HG03460 (cell line): Measurements from ENCODE around the gene CPEB1.
"Not testable (repeated sequence)": the region's sequence is repeated elsewhere in the genome, so short reads cannot be mapped to it uniquely, and the experiment has no call there.

ENCODE experiments used
- ATAC-seq: cut with Tn5 transposase; IDR thresholded peaks from one replicate; pipeline ENCODE4 v1.9.1; 2021; ENCODE audit not compliant: unreplicated experiment

Gene CPEB1

DNA sequence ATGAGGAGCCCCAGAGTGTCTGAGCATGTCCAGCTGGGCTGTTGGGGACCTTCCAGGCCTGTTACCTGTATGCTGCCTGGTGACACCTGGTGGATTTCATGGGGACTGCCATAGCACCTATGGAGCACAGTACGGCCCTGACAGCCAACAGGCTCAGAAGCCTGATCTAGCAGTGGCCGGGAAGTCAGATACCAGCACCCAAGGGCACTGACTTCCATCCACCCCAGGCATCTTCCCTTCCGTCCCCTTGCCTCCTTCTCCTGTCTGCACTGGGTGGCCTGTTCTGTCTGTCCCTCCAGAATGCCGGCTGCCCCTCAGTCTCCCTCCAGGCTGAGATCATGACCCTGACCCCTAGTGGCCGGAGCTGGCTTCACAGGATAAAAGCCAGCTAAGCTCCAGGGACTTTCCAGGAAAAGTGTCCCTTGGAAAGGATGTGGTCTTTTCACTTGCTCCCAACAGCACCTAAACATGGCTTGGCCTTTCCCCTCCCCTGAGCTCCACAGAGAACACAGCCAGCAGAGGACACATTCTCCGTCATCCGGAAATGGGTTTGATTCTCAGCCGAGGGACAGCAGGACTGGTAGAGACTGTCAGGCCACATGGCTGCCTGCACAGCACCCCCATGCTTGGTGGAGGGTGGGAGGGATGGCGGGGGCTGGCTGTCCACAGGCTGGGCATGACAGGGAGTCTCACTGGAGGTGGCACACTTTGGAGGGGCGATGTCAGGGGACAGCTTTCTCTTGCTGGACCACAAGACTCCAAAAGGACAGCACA lies 116.4 kb downstream of the CPEB1 start:
- ATAC-seq: peak; percentile 84

GRCh38 chr15:82530006-82530405 lies 117.2 kb downstream of the CPEB1 start:
- no peak for ATAC-seq

GRCh38 chr15:82513587-82513986 lies 133.6 kb downstream of the CPEB1 start:
- ATAC-seq: not testable (repeated sequence)

DNA sequence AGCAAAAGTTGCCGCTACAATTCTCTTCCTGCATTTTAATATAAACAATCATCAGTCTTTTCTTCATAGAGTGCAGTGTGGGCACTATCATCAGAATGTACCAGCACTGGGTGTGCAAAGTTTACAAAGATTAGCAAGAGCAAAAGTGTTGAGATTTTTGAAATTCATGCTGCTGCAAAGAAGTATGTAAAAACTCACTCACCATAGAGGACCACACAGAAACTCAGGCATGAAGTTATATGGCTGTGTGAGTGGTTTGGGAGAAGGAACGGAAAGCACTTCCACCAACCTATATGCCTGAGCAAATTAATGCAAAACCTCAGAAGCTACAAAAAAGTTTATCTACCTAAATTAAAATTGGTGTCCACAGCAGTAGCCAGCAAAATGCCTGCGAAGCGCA lies 139.5 kb downstream of the CPEB1 start:
- not testable (repeated sequence) for ATAC-seq

DNA sequence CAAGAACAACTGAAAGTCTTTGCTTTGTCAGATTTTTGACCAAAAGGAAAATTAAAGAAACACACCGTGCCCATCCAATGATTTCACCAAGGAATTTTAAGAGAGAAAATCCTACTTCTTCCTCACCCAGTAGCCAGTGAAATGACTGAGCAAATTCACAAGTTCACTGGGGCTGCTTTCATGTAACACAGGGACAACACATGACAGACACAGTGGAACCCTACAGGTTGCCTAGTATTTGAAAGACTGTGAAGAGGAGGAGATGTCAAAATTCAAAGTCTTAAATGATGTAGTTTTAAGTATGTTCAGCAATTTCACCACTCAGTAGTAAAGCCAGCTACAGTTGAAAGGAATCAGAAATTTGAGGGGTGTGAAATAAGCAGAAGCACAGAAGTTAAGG lies 140.1 kb downstream of the CPEB1 start:
- ATAC-seq: not testable (repeated sequence)

GRCh38 chr15:82505842-82506241 lies 141.3 kb downstream of the CPEB1 start:
- ATAC-seq: not testable (repeated sequence)

- ATAC-seq: not testable (repeated sequence)
Observed at GRCh38 chr15:82504074-82504473, 143.1 kb downstream of the CPEB1 start.

DNA sequence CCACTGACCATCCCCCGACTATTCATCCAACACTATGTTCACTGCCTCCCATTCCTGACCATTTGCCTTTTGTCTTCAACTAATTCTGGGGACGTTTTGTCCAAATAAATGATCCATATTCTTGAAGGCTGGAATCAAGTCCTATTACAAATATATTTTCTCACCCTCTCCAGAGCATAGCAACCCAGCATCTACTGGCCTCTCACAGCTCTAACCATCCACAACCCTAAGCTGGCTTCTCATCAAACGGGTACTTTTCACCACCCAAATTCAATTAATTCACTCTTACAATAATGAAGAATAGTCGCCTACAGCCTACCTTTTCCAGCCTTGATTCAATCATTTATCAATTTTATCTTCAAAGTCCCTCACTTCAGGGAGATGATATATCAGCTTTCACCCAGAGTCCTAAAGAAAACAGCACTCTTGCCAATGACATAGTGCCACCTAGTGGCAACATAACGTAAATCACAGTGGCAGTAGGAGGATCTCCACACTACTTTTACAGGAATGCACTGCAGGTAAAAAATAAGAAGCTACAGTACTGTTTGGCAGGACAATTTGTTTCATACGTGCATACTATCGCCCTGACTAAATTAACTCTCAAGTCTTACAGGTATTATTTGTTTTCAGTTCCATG lies 144.3 kb downstream of the CPEB1 start:
- not testable (repeated sequence) for ATAC-seq

DNA sequence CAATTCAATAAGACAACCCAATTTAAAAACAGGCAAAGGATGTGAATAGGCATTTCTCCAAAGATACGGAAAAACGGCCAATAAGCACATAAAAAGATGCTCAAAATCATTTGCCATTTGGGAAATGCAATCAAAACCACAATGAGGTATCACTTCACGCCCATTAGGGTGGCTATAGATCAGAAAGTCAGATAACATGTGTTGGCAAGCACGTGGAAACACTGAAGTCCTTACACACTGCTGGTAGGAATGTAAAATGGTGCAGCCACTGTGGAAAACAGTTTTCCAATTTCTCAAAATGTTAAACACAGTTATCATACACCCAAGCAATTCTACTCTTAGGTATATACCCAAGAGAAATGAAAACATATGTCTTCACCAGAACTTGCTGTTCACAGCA lies 146.4 kb downstream of the CPEB1 start:
- not testable (repeated sequence) for ATAC-seq

- ATAC-seq: not testable (repeated sequence)
Observed at GRCh38 chr15:82497978-82498377, 149.2 kb downstream of the CPEB1 start.
